Gastrocnemius medialis (tissue), 4 donors: Measurements from ENCODE around the gene ASNS.

Experiments
- POLR2A ChIP-seq, 2 donors: fragments of 450-650 bp; IDR thresholded peaks; one replicate each; pipeline ENCODE4 v1.6.1; 2017; ENCODE audit warnings: antibody characterized with exemption in 2 of 2, mild to moderate bottlenecking in 2 of 2, moderate library complexity in 2 of 2
- TF ChIP-seq, protein P1 (sequence below), 5 experiments: fragments of 450-650 bp in 3 of 5; fragments of 200-600 bp in 2 of 5; sonication (generic) in 2 of 5; IDR thresholded peaks in 4 of 5; conservative IDR thresholded peaks in 1 of 5; 1 replicate in 4 of 5; 2 replicates in 1 of 5; pipeline ENCODE4 v1.5.1; 2016 to 2019; ENCODE audit warnings: antibody characterized with exemption in 5 of 5, mild to moderate bottlenecking in 3 of 5, moderate library complexity in 3 of 5

DNA sequence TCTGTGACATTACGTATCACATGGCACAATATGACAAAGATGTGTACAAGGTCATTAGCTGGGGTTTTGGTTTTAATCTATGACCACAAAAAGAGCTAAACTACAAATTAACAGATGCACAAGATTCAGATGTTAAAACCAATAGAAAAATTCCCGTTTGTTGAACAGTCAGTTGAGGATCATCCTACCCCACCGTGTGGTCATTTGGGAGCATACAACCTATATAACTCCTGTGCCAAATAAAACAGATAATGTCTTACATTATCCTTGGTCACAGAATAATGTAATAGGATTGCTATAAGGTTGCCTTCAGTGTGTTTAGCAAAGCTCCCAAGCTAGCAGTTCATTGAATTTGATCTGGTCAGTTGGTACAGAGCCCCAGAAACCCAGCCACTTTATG, 28.2 kb downstream of the ASNS start:
- TF ChIP-seq, protein P1, sequence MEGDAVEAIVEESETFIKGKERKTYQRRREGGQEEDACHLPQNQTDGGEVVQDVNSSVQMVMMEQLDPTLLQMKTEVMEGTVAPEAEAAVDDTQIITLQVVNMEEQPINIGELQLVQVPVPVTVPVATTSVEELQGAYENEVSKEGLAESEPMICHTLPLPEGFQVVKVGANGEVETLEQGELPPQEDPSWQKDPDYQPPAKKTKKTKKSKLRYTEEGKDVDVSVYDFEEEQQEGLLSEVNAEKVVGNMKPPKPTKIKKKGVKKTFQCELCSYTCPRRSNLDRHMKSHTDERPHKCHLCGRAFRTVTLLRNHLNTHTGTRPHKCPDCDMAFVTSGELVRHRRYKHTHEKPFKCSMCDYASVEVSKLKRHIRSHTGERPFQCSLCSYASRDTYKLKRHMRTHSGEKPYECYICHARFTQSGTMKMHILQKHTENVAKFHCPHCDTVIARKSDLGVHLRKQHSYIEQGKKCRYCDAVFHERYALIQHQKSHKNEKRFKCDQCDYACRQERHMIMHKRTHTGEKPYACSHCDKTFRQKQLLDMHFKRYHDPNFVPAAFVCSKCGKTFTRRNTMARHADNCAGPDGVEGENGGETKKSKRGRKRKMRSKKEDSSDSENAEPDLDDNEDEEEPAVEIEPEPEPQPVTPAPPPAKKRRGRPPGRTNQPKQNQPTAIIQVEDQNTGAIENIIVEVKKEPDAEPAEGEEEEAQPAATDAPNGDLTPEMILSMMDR (IDR thresholded peaks at IDR 0.05 in 4 of 5, conservative IDR thresholded peaks at IDR 0.05 in 1 of 5): no peak
- no peak for TF ChIP-seq POLR2A (IDR thresholded peaks at IDR 0.05)
